ENCODE data around the gene MRPL21. TPM values are rescaled to one million over a fixed set of nuclear protein-coding genes. Genes with fewer than 3 reads are reported as not detected.

The MRPL21 gene
- total RNA-seq, 2 experiments from 2014 or later = 56.6 to 70.2 TPM

DNA sequence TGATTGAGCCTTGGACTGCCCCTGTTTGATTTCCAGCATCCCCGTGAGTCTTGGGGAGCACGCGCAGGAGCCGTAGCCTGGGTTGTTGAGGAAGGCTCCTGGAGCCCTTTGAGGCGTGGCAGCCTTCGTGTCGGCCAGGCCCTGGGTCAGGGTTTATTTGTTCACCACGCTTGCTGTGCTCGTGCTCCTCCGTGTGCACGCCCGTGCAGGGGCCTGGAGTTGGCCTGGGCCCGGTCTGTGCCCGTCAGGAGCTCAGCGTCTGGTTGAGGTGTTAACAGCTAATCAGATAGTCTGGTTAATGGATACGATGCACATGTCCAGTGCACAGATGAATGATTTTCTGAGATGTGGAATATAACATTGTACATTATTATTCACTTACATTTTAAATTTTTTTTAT, 8.1 kb upstream of the MRPL21 start:
- no peak for ATAC-seq
- CTCF ChIA-PET = no interaction called here
- H3K4me1 Mint-ChIP-seq = peaks cover 4% of the 10 kb centered on the region

DNA sequence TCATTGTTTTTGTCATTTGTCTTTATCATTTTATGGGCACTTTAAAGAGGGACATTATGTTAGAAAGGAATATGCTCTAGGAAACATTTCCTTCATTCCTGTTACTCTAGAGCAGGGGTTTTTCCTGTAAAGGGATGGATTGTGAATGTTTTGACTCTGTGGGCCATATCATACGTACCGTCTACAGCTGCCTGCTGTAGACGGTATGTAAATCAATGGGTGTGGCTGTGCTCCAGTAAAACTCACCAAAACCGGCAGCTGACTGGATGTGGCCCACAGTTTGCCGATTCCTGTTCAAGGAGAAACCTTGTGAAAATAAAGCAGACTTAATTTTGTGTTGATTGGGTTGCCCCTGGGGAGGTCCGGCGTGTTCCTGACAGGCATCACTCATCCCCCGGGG, 7.3 kb upstream of the MRPL21 start:
- ATAC-seq = no peak
- H3K27me3 Mint-ChIP-seq = no peaks in the 10 kb centered on the region
- no peak for DNase-seq
- CTCF ChIA-PET = no interaction called here
- no peak overlapping the region for H3K27ac Mint-ChIP-seq
- no peaks in the 10 kb centered on the region for H3K4me1 Mint-ChIP-seq
- peaks cover 29% of the 10 kb centered on the region for H3K36me3 Mint-ChIP-seq
- no peak overlapping the region for H3K4me3 Mint-ChIP-seq
- H3K9me3 Mint-ChIP-seq (ENCODE audit: low read depth) = no peaks in the 10 kb centered on the region

More for the DNA sequence above, 8.1 kb upstream of the MRPL21 start:
- Mint-ChIP-seq H3K27ac (no peak overlapping the region), H3K36me3 (peaks cover 34% of the 10 kb centered on the region), H3K4me3 (no peak overlapping the region), H3K9me3 (ENCODE audit: low read depth) (no peaks in the 10 kb centered on the region), H3K27me3 (no peaks in the 10 kb centered on the region)
- DNase-seq = no peak

DNA sequence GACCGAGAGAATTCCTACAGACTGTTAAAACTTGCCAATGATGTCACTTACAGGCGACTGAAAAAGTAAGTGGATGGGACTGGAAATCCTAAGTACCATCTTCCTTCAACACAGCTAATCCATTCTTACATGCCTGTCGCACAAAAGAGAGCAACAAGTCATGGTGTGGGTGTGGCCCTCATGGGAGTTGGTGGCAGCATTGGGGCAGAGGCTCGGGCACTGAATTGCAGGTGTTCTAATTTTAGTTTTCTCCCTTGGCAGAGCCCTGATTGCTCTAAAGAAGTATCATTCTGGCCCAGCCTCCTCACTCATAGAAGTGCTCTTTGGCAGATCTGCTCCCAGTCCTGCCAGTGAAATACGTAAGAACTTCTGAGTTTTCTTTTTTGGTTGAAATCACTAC, 4.6 kb upstream of the MRPL21 start:
- ATAC-seq = no peak
- Mint-ChIP-seq H3K4me1 (peaks cover 17% of the 10 kb centered on the region), H3K4me3 (no peak overlapping the region), H3K9me3 (ENCODE audit: low read depth) (no peaks in the 10 kb centered on the region), H3K27ac (no peak overlapping the region), H3K36me3 (peaks cover 26% of the 10 kb centered on the region), H3K27me3 (no peaks in the 10 kb centered on the region)
- CTCF ChIA-PET = no interaction called here
- DNase-seq = no peak

DNA sequence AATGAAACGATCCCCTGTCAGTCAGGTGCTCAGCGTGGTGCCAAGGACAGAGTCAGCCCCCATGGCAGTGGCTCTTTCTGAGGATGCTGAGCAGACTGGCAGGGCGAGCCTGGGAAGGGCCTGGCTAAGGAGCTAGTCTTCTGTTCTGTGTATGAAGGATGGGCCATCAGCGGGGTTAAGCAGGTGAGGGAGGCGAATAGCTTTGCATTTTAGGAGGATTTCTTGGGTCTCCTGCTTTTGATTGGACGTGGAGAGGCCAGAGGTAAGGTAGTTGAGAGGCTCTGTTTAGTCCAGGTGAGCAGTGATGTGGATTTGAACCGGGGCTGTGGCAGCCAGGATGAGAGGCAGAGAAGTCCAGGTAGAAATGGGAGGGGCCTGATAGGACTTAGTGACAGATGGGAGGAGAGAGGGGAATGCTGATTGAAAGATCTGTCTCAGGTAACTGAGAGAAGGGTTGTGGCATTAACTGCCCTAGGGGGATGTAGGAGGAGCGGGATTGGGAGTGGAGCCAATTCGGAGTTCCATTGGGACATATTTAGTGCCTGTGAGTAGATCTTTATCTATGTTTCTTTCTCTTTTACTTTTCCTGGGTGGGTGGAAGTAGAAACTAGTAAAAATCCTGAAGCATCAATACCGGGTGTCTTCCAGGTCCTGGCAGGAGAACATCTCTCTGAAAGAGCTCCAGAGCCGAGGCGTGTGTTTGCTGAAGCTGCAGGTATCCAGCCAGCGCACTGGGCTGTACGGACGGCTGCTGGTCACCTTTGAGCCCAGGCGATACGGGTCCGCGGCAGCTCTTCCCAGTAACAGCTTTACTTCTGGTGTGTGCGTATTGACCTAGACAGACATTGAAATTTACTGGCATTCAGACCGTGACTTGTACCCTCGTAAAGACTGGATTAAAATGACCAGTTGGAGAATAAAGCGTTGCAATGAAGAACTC, 2.1 kb upstream of the MRPL21 start:
- Mint-ChIP-seq H3K9me3 (ENCODE audit: low read depth) (no peaks in the 10 kb centered on the region), H3K27ac (peak overlapping the region; percentile 12), H3K4me1 (peaks cover 35% of the 10 kb centered on the region), H3K4me3 (peak overlapping the region; percentile 99), H3K36me3 (peaks cover 14% of the 10 kb centered on the region), H3K27me3 (no peaks in the 10 kb centered on the region)
- no peak for ATAC-seq
- CTCF ChIA-PET = no interaction called here
- no peak for DNase-seq

DNA sequence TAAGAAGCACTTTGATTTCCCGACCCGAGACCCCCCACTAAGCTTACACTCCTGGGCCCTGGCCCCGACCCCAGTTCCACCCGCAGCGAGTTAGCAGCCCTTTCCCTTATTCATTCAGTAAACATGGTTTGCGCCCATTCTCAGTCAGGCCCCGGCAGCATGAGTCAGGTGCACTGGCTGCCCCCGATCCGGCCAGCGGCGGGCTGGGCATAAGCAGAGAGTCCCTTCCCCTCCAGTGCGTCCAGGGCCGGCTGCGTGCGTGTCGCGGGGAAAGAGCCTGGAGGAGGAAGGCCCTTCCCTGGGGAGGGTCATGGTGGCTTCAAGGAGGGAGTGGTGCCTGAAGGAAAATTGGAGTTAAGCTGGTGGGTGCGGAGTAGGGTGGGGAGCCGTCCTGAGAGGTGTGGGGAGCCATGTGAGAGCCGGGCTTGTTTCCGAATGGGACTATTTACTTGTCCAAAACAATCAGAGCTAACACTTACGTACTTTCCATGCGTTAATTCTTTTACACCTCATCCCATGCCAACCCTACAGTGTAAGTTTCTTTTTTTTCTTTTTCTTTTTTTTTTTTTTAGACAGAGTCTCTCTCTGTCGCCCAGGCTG, 716 bp upstream of the MRPL21 start:
- CTCF ChIA-PET = interaction anchor here (1.6 kb wide), 1 partner anchor 143 kb away, joined by 3 read pairs; no protein-coding TSS in a partner anchor
- peaks cover 35% of the 10 kb centered on the region for H3K4me1 Mint-ChIP-seq
- peaks cover 8% of the 10 kb centered on the region for H3K36me3 Mint-ChIP-seq
- peak overlapping the region; percentile 99 for H3K4me3 Mint-ChIP-seq
- H3K27ac Mint-ChIP-seq = peak overlapping the region; percentile 93
- no peaks in the 10 kb centered on the region for H3K9me3 Mint-ChIP-seq (ENCODE audit: low read depth)
- DNase-seq (peak; percentile 44), ATAC-seq (peak; percentile 41)
- H3K27me3 Mint-ChIP-seq = no peaks in the 10 kb centered on the region

DNA sequence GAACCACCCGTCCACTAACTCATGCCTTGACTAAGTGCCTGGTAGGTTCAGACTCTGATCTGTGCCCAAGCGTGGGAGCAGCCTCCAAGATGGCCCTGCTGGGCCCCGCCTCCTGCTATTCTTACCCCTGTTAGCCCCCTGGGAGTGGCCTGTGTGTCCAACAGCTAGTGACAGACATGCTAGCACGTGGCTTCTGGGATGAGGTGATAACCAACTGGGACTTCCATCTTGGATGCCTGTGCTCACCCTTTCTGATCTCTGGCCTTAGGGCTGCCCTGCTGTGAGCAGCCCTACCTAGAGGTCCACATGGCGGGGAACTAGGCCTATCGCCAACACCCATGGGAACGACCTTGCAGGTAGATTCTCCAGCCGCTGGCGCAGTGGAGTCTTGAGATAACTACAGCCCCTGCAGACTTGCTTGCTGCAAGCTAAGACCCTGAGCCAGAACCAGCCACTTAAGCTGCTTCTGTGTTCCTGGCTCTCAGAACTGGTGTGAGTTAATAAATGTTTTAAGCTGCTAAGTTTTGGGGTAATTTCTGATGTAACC, 2.7 kb downstream of the MRPL21 start:
- Mint-ChIP-seq H3K27me3 (no peaks in the 10 kb centered on the region), H3K9me3 (ENCODE audit: low read depth) (no peaks in the 10 kb centered on the region), H3K4me1 (peaks cover 35% of the 10 kb centered on the region), H3K36me3 (peaks cover 7% of the 10 kb centered on the region), H3K4me3 (no peak overlapping the region), H3K27ac (no peak overlapping the region)
- DNase-seq = no peak
- ATAC-seq = no peak
- CTCF ChIA-PET = interaction anchor here (1.6 kb wide), 1 partner anchor 57 kb away, joined by 3 read pairs; no protein-coding TSS in a partner anchor

DNA sequence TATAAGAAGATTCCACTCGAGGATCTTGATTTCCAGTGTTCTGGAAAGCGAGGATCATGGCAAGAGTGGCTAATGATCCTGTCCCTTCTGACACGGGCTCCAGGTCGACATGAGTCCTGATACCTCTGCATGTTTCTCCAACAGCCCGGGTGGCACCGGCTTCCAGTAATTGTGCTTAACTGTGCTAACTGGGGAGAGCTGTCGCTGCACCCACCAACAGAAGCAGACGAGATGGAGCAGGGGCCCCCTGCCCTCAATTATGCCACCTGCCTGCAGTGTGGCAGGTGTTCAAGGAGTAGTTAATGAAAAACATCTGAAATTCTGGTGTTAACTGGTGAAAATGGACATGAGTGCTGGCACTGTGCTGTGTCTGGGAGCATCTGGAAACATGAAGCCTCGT, 6.2 kb downstream of the MRPL21 start:
- H3K4me1 Mint-ChIP-seq = peaks cover 10% of the 10 kb centered on the region
- DNase-seq (no peak), ATAC-seq (no peak)
- H3K36me3 Mint-ChIP-seq = peaks cover 16% of the 10 kb centered on the region
- CTCF ChIA-PET = no interaction called here
- H3K27me3 Mint-ChIP-seq = no peaks in the 10 kb centered on the region
- no peaks in the 10 kb centered on the region for H3K9me3 Mint-ChIP-seq (ENCODE audit: low read depth)
- no peak overlapping the region for H3K27ac Mint-ChIP-seq
- no peak overlapping the region for H3K4me3 Mint-ChIP-seq

DNA sequence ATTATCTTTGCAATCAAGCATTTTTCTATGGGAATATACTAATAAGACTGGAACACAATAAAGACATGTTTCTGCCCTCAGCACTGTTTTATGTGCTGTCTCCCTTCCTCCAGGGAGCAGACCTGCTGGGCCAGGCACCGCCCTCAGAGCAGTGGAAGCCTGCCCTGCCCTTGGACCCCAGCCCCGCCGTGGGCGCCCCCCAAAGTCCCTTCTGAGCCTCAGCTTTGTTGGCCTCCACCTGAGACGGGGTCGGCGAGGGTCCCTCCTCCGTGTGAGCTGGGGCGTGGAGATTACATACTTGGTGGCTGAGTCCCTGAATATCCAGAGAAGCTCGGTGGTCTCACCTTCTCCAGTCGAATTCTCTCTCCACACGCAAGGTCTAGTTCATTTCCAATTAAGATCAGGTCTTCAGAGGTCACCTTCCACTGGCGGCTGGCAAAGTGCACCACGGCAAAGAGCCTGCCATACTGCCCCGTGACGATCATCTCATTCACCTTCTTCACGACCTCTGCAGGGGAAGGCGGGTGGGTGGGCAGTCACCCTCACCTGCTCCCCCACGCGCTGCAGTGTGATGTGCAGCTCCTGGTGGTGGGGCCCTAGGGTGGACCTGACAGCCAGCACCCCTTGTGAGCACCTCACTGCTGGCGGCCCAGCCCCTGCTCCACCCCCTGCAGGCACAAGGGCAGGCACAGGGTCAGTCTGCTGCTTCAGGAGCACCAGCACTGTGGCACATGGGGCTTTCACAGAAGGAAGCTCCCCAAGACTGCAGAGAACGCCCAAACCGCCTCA, 7.3 kb downstream of the MRPL21 start:
- Mint-ChIP-seq H3K9me3 (ENCODE audit: low read depth) (no peaks in the 10 kb centered on the region), H3K27ac (no peak overlapping the region), H3K4me1 (peaks cover under 1% of the 10 kb centered on the region), H3K4me3 (no peak overlapping the region), H3K27me3 (no peaks in the 10 kb centered on the region), H3K36me3 (peaks cover 16% of the 10 kb centered on the region)
- CTCF ChIA-PET = no interaction called here
- DNase-seq = no peak
- no peak for ATAC-seq

DNA sequence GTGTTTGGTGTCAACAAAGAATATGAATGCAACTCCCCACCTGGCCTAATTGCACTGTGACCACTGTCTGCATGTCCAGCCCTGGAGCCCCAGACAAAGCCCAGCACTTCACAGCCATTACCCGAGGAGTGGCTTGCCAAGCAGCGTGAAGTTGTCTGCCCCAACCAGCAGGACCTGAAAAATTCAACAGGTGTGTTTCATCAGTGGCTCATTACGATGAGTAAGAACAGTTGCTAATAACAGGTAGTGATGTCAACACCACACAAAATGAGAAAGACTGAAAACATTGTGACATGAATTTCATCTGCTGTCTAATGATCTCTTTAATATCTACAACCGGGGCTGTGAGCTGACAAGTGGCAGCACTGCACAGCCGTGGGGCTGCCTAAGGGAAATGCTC, 10.3 kb downstream of the MRPL21 start:
- Mint-ChIP-seq H3K27me3 (no peaks in the 10 kb centered on the region), H3K9me3 (ENCODE audit: low read depth) (no peaks in the 10 kb centered on the region), H3K27ac (no peak overlapping the region), H3K4me3 (no peak overlapping the region), H3K4me1 (no peaks in the 10 kb centered on the region), H3K36me3 (peaks cover 22% of the 10 kb centered on the region)
- CTCF ChIA-PET = no interaction called here
- DNase-seq (no peak), ATAC-seq (no peak)

DNA sequence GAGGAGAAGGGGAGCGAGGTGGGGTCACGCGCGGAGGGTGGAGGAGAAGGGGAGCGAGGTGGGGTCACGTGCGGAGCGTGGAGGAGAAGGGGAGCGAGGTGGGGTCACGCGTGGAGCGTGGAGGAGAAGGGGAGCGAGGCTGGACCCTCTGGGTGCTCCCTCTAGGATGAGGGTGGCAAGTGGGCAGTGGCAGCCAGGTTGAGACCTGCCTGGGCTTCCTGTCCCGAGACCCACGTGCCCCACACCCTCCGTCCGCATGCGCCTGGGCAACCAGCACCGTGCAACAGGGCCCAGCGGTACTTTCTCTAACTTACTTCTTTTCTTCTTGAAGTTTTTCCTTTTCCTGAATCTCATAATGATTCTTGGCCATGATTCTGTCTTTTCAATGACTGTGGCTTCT, 11.1 kb downstream of the MRPL21 start:
- CTCF ChIA-PET = no interaction called here
- Mint-ChIP-seq H3K36me3 (peaks cover 20% of the 10 kb centered on the region), H3K4me1 (no peaks in the 10 kb centered on the region), H3K9me3 (ENCODE audit: low read depth) (no peaks in the 10 kb centered on the region), H3K27ac (no peak overlapping the region), H3K4me3 (no peak overlapping the region), H3K27me3 (no peaks in the 10 kb centered on the region)
- no peak for ATAC-seq
- no peak for DNase-seq

DNA sequence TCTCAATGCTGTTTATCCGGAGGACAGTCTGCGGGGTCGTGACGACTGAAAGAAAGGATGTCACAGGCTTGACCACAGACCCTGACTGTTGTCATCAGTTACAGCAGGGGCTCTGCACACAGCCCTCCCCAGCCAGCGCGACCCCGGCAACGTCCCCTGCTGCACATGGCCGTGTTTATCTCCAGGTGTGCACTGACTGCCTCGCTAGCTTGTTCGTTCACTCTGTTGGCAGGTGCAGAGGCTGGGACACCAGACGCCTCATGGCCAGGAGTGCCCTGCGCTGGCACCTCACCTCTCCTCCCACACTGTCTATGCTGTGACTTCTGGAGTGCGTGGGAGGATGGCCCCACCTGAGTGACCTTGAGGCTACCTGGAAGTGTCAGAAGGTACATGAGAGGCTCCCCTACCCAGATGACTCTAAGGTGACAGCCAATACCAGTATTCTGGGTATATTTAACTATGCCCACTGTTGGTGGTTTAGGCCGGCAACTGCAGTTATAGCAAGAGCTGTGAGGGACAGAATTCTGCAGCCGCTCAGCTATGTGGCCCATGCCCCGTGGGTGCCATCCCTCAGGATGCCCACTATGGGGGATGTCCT, 12.2 kb downstream of the MRPL21 start:
- no peaks in the 10 kb centered on the region for H3K27me3 Mint-ChIP-seq
- H3K4me1 Mint-ChIP-seq = no peaks in the 10 kb centered on the region
- DNase-seq (no peak), ATAC-seq (no peak)
- no peak overlapping the region for H3K4me3 Mint-ChIP-seq
- peaks cover 17% of the 10 kb centered on the region for H3K36me3 Mint-ChIP-seq
- H3K27ac Mint-ChIP-seq = no peak overlapping the region
- H3K9me3 Mint-ChIP-seq (ENCODE audit: low read depth) = no peaks in the 10 kb centered on the region
- CTCF ChIA-PET = no interaction called here

DNA sequence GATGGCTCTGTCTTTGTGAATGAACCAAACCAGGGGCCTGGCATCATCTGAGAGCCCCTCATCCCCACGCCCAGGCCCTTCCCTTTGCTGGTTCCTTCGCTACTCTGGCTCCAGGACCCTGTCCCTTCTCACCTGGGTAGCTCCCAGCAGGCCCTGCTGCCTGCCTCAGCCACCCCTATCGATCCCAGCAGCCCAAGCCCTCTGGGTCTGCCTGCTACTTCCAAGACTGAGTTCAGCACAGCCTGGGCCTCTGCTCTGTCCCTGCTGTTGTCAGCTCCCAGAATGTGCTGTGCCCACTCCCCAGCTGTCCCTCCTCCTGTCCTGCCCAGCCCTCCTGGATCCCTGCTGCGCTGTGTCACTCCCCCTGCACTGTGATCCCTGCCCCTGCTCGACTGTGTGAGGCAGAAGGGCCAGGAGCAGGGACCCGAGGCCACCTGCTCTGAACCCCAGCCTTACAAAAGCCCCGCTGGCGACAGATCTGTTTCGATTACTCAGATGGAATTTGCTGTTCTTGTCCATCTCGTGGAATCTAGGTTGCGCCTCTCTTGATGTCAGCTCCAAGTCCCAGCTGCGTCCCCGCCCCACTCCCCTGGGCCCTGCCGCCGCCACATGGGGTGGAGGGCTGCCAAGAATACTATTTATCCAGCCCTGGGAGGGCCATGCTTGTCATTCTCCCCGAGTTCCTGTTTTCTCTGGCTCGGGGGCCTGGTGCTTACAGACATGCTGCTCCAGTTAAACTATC, 13.0 kb downstream of the MRPL21 start:
- DNase-seq (no peak), ATAC-seq (no peak)
- Mint-ChIP-seq H3K9me3 (ENCODE audit: low read depth) (no peaks in the 10 kb centered on the region), H3K27ac (no peak overlapping the region), H3K4me3 (no peak overlapping the region), H3K4me1 (no peaks in the 10 kb centered on the region), H3K36me3 (peaks cover 15% of the 10 kb centered on the region), H3K27me3 (no peaks in the 10 kb centered on the region)
- CTCF ChIA-PET = no interaction called here
